H1 (cell line): Measurements from ENCODE around the gene ANKIB1. TPM values are rescaled to one million over a fixed set of nuclear protein-coding genes. Genes with fewer than 3 reads are reported as not detected.

ENCODE experiments used
- BRCA1 ChIP-seq: IDR thresholded peaks from 2 replicates; pipeline ENCODE4 v1.6.1; 2012; ENCODE audit warnings: low read depth, low read length, improper control_type of control experiment
- CHD7 ChIP-seq: fragments of 300-600 bp; sonication (generic); IDR thresholded peaks from 2 replicates; pipeline ENCODE4 v1.7.1; 2012; ENCODE audit warnings: low read length, moderate library complexity, mild to moderate bottlenecking, inconsistent platforms; ENCODE audit not compliant: insufficient replicate concordance
- CREB1 ChIP-seq: IDR thresholded peaks from 2 replicates; pipeline ENCODE4 v1.6.1; 2012; ENCODE audit warnings: inconsistent platforms
- E2F6 ChIP-seq: IDR thresholded peaks from 2 replicates; pipeline ENCODE4 v1.6.1; 2012; ENCODE audit warnings: inconsistent platforms
- KDM4A ChIP-seq: IDR thresholded peaks from one replicate; pipeline ENCODE4 v1.7.1; 2012; ENCODE audit warnings: low read depth, mild to moderate bottlenecking, moderate library complexity, low read length, inconsistent platforms; ENCODE audit not compliant: severe bottlenecking
- PHF8 ChIP-seq: fragments of 200-600 bp; sonication (generic); conservative IDR thresholded peaks from 2 replicates; pipeline ENCODE4 v1.7.1; 2012; ENCODE audit warnings: low read depth, mild to moderate bottlenecking, inconsistent platforms, low read length, moderate library complexity
- USF2 ChIP-seq: IDR thresholded peaks from 2 replicates; pipeline ENCODE4 v1.6.1; 2011; ENCODE audit warnings: low read length, improper control_type of control experiment
- polyA plus RNA-seq, 7 experiments: library from polyadenylated mRNA; depleted of rRNA in 3 of 7; stranded (reverse) in 5 of 7; unstranded in 2 of 7; fragments of >200 nt in 5 of 7; fragments of 200-250 nt in 2 of 7; gene quantifications; 1 replicate in 5 of 7; 2 replicates in 1 of 7; 4 replicates in 1 of 7; pipeline versions ENCODE4 v1.2.1 to v1.2.3, GENCODE V29; 2011 to 2013; ENCODE audit warnings: missing spikeins in 2 of 7, mixed read lengths in 2 of 7
- total RNA-seq: library from RNA; stranded (reverse); fragmentation: NEBNext Ultra II Directional; extraction: Animal tissue kit (Norgen Biotek cat#: 25700); gene quantifications from 2 replicates; pipeline ENCODE4 v1.2.1, GENCODE V29; 2021

Gene ANKIB1
- total and polyA plus RNA-seq, 2 of the 8 experiments (the other 6 are each of a cell fraction or from before 2014, with no cell fraction given), result 19.2 to 43.0 TPM

GRCh38 chr7:92357260-92357659, 111.5 kb downstream of the ANKIB1 start (continued):
- TF ChIP-seq CHD7 (no peak), KDM4A (no peak), USF2 (no peak), CREB1 (no peak), PHF8 (no peak), E2F6 (no peak), BRCA1 (no peak)
